Measurements from ENCODE around the gene PSMD8.

PSMD8 gene

DNA sequence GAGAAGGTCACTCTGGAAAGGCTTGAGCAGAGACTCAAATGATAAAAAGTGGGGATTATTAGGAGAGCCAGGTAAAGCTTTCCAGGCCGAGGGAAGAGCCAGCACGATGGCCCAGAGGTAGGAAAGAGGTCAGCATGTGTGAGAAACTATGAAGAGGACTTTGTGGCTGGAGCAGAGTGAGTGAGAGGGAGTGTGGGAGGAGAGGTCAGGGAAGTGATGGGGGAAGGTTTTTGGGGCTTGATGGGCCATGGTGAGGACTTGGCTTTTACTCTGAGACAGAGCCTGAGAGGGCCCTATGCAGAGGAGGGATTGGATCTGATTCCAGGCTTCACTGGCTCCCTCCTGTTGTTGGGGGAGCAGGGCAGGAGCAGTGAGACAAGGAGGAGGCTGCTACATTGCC, 33.4 kb upstream of the PSMD8 start:
- Histone ChIP-seq H3K36me3 (replicated peaks; ENCODE audit: low read depth, low read length) (no peaks in the 10 kb centered on the region), H3K4me1 (ENCODE audit: low read length) (peaks cover 5% of the 10 kb centered on the region; the same call in 1 of the 2 replicates), H3K27ac (ENCODE audit: low read length) (no peak overlapping the region), H3K4me2 (ENCODE audit: low read length) (no peak overlapping the region), H2AFZ (ENCODE audit: low read depth, low read length) (no peak overlapping the region), H3K79me2 (ENCODE audit: low read length) (no peaks in the 10 kb centered on the region), H3K9ac (ENCODE audit: low read length) (no peak overlapping the region), H3K9me3 (ENCODE audit: insufficient read depth, low read length) (no peaks in the 10 kb centered on the region), H4K20me1 (ENCODE audit: insufficient read depth, low read length) (no peaks in the 10 kb centered on the region), H3K27me3 (ENCODE audit: low read depth, low read length) (no peaks in the 10 kb centered on the region), H3K4me3 (ENCODE audit: low read length) (no peak overlapping the region)
- TF ChIP-seq, protein P1, sequence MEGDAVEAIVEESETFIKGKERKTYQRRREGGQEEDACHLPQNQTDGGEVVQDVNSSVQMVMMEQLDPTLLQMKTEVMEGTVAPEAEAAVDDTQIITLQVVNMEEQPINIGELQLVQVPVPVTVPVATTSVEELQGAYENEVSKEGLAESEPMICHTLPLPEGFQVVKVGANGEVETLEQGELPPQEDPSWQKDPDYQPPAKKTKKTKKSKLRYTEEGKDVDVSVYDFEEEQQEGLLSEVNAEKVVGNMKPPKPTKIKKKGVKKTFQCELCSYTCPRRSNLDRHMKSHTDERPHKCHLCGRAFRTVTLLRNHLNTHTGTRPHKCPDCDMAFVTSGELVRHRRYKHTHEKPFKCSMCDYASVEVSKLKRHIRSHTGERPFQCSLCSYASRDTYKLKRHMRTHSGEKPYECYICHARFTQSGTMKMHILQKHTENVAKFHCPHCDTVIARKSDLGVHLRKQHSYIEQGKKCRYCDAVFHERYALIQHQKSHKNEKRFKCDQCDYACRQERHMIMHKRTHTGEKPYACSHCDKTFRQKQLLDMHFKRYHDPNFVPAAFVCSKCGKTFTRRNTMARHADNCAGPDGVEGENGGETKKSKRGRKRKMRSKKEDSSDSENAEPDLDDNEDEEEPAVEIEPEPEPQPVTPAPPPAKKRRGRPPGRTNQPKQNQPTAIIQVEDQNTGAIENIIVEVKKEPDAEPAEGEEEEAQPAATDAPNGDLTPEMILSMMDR (IDR thresholded peaks at IDR 0.05; ENCODE audit: low read depth, low read length) = no peak
- TF ChIP-seq EZH2phosphoT487 (IDR thresholded peaks at IDR 0.05; ENCODE audit: low read depth) = no peak

DNA sequence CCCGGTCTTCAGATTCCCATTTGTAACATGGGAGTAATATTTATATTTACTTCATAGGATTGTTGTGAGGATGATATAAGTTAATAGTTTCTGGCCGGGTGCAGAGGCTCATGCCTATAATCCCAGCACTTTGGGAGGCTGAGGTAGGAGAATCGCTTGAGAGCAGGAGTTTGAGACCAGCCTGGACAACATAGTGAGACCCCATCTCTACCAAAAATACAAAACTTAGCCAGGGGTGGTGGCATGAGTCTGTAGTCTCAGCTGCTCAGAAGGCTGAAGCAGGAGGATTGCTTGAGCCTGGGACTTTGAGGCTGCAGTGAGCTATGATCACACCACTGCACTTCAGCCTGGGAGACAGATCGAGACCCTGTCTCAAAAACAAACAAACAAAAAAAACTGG, 27.5 kb upstream of the PSMD8 start:
- no peaks in the 10 kb centered on the region for H3K79me2 ChIP-seq (ENCODE audit: low read length)
- H3K27ac ChIP-seq (ENCODE audit: low read length) = no peak overlapping the region
- H2AFZ ChIP-seq (ENCODE audit: low read depth, low read length) = no peak overlapping the region
- no peak overlapping the region for H3K9ac ChIP-seq (ENCODE audit: low read length)
- no peaks in the 10 kb centered on the region for H3K27me3 ChIP-seq (ENCODE audit: low read depth, low read length)
- H3K4me3 ChIP-seq (ENCODE audit: low read length) = no peak overlapping the region
- no peaks in the 10 kb centered on the region for H3K36me3 ChIP-seq (replicated peaks; ENCODE audit: low read depth, low read length)
- no peak overlapping the region for H3K4me2 ChIP-seq (ENCODE audit: low read length)
- H4K20me1 ChIP-seq (ENCODE audit: insufficient read depth, low read length) = no peaks in the 10 kb centered on the region
- TF ChIP-seq, protein P1 (IDR thresholded peaks at IDR 0.05; ENCODE audit: low read depth, low read length) = no peak
- no peak for TF ChIP-seq EZH2phosphoT487 (IDR thresholded peaks at IDR 0.05; ENCODE audit: low read depth)
- no peaks in the 10 kb centered on the region for H3K4me1 ChIP-seq (ENCODE audit: low read length)
- no peaks in the 10 kb centered on the region for H3K9me3 ChIP-seq (ENCODE audit: insufficient read depth, low read length)

DNA sequence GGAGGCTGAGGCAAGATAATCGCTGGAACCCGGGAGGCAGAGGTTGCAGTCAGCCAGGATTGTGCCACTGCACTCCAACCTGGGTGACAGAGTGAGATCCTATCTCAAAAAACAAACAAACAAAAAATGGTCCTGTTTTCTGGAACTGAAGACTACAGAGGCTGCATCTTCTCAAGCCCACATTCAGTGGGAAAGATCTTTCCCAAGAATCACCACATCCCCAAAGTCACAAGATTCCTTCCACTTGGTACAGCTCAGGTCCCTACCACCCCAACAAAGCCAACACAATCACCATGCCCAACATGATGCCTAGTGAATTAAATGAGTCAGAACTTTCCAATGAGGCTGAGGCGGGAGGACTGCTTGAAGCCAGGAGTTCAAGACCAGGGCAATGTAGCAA, 23.5 kb upstream of the PSMD8 start:
- H3K79me2 ChIP-seq (ENCODE audit: low read length) = no peaks in the 10 kb centered on the region
- H3K4me2 ChIP-seq (ENCODE audit: low read length) = no peak overlapping the region
- H3K4me3 ChIP-seq (ENCODE audit: low read length) = no peak overlapping the region
- H3K4me1 ChIP-seq (ENCODE audit: low read length) = no peaks in the 10 kb centered on the region
- H3K36me3 ChIP-seq (replicated peaks; ENCODE audit: low read depth, low read length) = no peaks in the 10 kb centered on the region
- H3K27ac ChIP-seq (ENCODE audit: low read length) = no peak overlapping the region
- TF ChIP-seq, protein P1 (IDR thresholded peaks at IDR 0.05; ENCODE audit: low read depth, low read length) = no peak
- TF ChIP-seq EZH2phosphoT487 (IDR thresholded peaks at IDR 0.05; ENCODE audit: low read depth) = no peak
- H4K20me1 ChIP-seq (ENCODE audit: insufficient read depth, low read length) = no peaks in the 10 kb centered on the region
- H3K9ac ChIP-seq (ENCODE audit: low read length) = no peak overlapping the region
- H2AFZ ChIP-seq (ENCODE audit: low read depth, low read length) = no peak overlapping the region
- H3K9me3 ChIP-seq (ENCODE audit: insufficient read depth, low read length) = no peaks in the 10 kb centered on the region
- no peaks in the 10 kb centered on the region for H3K27me3 ChIP-seq (ENCODE audit: low read depth, low read length)

DNA sequence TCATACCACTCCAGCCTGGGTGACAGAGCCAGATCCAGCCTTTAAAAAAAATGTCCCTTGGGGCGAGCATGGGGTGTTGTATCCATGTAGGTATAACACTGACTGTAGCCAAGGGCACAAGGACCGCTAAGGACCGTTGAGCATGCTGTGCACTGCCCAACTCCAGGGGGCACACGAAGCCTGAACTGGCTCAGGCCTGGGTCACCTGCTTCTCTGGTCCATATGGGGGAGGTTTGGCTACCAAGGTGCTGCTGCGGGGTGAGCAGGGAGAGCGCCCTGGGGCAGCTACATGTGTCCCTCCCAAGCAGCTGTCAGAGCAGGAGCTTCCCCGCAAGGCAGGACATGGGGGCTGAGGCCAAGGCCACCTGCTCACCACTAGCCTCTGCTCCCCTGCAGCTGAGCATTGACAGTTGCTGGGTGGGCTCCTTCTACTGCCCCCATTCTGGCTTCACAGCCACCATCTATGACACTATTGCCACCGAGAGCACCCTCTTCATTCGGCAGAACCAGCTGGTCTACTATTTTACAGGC, 22.4 kb upstream of the PSMD8 start:
- no peaks in the 10 kb centered on the region for H3K79me2 ChIP-seq (ENCODE audit: low read length)
- H3K4me1 ChIP-seq (ENCODE audit: low read length) = no peaks in the 10 kb centered on the region
- H3K36me3 ChIP-seq (replicated peaks; ENCODE audit: low read depth, low read length) = no peaks in the 10 kb centered on the region
- H3K9me3 ChIP-seq (ENCODE audit: insufficient read depth, low read length) = no peaks in the 10 kb centered on the region
- no peaks in the 10 kb centered on the region for H3K27me3 ChIP-seq (ENCODE audit: low read depth, low read length)
- no peak overlapping the region for H3K9ac ChIP-seq (ENCODE audit: low read length)
- TF ChIP-seq EZH2phosphoT487 (IDR thresholded peaks at IDR 0.05; ENCODE audit: low read depth) = no peak
- TF ChIP-seq, protein P1 (IDR thresholded peaks at IDR 0.05; ENCODE audit: low read depth, low read length) = no peak
- H2AFZ ChIP-seq (ENCODE audit: low read depth, low read length) = no peak overlapping the region
- no peaks in the 10 kb centered on the region for H4K20me1 ChIP-seq (ENCODE audit: insufficient read depth, low read length)
- H3K4me2 ChIP-seq (ENCODE audit: low read length) = no peak overlapping the region
- H3K27ac ChIP-seq (ENCODE audit: low read length) = no peak overlapping the region
- H3K4me3 ChIP-seq (ENCODE audit: low read length) = no peak overlapping the region

Measured in OCI-LY3 (cell line).